Islet of Langerhans (tissue), 1 donor: ENCODE data around the gene ADGRG1.
"Not testable (repeated sequence)": the region's sequence is repeated elsewhere in the genome, so short reads cannot be mapped to it uniquely, and the experiment has no call there.

Source experiments
- FAIRE-seq: peaks from one replicate; lab custom pipeline; 2011; peaks lifted over from hg19 to GRCh38; lab: Jason Lieb, UNC

Gene ADGRG1

DNA sequence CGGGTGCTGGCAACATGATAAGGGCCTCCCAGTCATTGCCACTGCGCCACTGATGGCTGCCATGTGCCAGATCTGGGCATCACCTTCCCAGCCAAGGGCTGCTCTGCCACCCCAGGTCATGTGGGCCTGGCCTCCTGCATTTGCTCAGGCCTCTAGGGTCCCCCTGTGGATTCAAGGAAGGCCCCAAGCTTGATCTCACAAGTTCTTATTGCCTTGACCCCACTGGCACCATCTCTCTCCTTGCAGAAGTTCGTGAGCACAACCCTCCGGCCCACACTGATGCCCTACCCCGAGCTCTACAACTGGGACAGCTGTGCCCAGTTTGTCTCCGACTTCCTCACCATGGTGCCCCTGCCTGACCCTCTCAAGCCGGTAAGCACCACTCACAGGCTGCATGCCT is 71.5 kb downstream of the ADGRG1 start:
- FAIRE-seq = no peak

DNA sequence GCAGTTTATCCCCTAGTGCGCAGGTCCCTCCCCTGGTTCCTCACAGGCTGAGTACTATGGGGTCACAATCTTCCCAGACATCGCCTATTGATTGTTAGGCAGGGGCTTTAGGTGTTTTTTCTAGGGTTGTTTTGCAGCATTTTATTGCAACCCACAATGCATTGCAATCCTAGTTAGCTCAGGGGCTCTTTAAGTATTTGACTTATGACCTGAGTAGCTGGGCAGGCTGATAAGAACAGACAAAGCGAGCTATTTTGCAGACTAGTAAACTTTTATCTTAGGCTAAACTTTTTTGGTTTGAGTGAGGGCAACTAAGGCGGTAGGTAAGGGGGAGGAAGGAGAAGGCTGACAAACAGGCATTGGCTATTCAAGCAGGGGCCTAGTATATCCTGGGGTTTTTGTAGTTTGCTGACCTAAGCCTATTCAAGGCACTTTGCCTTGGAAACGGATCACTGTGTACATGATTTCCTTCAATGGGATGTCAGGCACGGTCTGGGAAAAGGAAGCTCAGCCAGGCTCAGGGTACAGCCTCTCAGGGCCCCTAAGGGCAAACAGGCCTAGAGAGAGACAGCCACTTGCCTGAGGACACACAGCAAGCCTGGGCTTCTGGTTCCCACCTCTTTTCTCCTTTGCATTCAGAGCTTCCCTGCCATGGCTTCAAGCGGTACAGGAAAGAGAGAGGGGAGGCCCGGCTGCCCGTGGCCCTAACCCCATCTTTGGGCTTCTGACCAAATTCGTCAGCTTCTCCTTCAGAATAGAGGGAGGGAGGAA is 72.5 kb downstream of the ADGRG1 start:
- no peak for FAIRE-seq

DNA sequence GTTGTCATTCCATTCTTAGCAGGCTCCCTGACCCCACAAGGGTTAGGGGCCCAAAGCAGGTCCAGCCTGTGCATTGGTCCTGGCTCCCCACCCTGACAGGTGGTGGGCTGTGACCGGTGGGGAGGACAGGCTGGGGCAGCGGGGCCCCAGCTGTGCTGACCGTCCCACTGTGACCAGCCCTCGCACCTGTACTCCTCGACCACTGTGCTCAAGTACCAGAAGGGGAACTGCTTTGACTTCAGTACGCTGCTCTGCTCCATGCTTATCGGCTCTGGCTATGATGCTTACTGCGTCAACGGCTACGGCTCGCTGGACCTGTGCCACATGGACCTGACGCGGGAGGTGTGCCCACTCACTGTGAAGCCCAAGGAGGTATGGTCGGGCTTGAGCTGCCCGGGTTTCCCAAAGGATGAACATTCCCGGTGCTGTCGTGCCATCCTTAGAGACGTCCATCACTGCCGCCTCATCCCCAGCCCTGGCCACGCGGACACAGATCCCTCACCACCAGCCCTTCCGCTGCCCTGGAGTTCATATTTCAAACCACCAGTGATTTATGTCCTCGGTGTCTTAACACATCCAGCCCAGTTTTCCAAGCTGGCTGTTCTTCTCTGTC is 73.4 kb downstream of the ADGRG1 start:
- FAIRE-seq = no peak

DNA sequence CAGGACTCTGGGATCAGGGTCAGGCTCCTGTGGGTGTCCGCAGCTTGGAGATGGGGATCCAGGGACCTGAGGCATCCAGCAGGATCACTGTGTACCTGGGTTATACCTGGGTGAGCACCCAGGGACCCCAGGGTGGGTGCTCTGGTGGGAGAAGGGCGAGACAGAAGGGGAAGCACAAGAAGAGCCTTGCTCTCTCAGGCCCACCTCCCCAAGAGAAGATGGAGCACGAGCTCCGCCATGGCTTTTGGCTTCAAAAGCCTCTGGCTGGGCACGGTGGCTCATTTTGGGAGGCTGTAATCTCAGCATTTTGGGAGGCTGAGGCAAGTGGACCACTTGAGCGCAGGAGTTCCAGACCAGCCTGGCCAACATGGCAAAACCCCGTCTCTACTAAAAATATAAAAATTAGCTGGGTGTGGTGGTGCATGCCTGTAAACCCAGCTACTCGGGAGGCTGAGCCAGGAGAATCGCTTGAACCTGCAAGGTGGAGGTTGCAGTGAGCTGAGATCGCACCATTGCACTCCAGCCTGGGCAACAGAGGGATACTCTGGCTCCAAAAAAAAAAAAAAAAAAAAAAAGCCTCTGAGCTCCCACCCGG is 75.1 kb downstream of the ADGRG1 start:
- no peak for FAIRE-seq

DNA sequence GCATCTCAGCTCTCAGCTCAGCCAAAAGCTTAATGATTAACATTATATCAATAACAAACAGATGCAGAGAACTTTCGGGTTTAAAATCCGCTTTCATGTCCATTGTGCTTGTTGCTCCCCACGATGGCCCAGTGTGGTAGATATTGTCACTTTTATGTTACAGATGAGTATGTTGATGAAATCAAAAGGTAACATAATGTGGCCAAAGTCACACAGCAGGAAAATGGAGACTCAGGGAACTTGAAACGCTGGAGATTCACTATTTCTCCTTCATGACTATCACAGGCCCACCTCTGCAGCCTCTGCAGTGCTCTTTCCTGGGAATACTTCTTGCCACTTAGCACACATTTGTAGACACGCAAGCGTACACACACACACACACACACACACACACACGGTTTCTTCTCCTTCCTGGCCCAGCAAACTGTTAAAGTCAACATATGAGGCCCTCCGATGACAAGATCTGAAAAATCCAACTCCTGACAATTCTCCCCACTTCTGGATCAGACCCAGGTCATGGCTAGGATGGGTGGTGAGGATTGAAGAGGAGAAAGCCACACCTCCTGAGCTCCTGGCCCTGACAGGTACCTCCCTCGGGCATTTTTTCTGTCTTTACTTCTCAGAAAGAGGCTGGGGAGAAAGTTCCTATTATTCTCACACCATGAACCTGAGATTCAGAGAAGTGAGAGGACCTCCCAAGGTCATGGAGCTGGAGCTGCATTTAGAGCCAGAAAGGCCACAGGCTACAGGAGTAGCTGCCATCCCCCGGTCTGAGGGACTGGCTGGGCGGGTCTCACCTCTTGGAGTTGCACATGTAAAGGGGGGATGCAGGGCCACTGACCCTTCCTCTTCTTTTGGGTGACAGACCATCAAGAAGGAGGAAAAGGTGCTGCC is 75.8 kb downstream of the ADGRG1 start:
- no peak for FAIRE-seq

DNA sequence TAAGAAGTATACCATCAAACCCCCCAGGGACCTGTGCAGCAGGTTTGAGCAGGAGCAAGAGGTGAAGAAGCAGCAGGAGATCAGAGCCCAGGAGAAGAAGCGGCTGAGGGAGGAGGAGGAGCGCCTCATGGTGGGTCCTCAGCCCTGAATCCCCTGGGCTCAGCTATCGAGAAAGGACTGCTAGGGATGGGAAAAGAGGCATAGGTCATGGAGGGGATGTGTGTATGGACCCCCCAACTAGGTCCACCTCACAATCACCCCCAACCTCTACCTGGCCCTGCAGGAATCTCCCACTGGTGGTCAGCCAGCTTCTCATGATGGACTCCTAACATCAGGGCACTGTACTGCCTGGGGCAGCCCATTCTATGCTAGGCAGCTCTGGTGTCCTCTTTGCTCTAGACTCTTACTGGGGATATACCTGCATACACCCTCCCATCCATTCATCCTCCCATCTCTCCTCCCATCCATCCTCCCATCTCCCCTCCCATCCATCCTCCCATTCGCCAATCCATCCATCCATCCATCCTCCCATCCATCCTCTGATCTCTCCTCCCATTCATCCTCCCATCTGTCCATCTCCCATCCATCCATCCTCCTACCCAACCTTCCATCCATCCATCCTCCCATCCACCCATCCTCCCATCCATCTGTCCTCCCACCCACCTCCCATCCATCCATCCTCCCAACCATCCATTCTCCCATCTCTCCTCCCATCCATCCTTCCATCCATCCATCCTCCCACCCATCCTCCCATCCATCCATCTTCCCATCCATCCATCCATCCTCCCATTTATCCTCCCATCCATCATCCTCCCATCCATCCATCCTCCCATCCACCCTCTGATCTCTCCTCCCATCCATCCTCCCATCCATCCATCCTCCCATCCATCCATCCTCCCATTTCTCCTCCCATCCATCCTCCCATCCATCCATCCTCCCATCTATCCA is 76.7 kb downstream of the ADGRG1 start:
- no peak for FAIRE-seq

DNA sequence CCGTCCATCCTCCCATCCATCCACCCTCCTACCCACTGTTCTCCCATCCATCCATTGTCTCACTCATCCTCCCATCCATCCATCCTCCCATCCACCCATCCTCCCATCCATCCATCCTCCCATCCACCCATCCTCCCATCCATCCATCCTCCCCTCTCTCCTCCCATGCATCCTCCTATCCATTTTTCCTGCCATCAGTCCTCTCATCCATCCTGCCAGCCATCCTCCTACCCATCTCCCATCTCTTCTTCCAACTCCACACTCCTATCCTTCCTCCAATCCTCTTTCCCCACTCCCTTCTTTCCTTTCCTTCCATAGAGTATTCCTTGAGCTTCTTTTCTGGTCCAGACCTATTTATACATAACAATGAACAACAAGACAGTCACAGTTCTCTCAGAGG is 78.3 kb downstream of the ADGRG1 start:
- no peak for FAIRE-seq

DNA sequence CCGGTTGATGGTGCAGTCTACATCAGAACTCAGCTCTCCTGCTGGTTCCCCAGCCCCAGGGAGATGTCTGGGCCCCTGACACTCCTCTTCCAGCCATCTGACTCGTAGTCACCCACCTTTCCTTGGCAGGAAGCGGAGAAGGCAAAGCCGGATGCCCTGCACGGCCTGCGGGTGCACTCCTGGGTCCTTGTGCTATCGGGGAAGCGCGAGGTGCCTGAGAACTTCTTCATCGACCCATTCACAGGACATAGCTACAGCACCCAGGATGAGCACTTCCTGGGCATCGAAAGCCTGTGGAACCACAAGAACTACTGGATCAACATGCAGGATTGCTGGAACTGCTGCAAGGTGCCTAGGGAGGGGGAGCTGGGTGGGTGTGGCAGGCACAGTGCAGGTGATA is 78.9 kb downstream of the ADGRG1 start:
- FAIRE-seq = no peak

DNA sequence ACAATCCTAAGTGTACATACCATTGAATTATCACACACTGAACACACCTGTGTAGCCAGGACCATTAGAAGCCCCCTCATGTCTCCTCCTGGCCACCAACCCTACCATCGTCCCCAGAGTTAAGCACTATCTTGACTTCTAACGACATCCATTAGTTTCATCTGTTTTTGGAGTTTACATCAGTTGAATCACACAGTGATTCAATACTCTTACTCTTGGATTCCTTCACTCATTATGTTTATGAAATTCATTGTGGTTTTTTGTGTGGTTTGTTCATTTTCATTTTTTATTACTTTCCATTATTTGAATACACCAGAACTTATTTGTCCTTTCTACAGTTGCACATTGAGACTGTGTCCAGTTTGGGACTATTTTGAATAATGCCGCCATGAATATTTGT is 79.7 kb downstream of the ADGRG1 start:
- FAIRE-seq = no peak

DNA sequence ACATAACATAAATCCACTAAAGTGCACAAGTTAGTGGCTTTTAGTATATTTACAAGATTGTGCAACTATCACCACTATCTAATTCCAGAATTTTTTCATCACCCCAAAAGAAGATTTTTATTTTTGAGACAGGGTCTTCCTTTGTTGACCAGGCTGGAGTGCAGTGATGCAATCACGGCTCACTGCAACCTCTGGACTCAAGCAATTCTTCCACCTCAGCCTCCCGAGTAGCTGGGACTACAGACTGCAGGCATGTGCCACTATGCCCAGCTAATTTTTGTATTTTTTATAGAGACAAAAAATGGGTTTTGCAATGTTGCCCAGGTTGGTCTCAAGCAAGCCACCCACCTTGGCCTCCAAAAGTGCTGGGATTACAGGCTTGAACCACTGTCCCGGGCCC is 81.2 kb downstream of the ADGRG1 start:
- no peak for FAIRE-seq

DNA sequence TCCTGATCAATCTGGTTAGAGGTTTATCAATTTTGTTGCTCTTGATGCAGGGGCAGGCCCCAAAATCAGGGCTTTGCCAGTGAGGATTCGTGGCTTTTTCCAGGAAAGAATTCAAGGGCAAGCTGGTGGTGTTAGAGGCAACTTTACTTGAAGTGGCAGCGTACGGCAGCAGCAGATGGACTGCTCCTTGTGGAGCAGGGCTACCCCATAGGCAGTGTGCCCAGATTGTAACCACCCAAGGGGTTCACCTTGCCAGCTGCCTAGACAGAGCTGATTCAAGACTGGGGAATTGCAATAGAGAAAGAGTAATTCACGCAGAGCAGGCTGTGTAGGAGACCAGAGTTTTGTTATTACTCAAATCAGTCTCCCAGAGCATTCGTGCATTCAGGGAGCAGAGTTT is 82.9 kb downstream of the ADGRG1 start:
- FAIRE-seq = no peak

DNA sequence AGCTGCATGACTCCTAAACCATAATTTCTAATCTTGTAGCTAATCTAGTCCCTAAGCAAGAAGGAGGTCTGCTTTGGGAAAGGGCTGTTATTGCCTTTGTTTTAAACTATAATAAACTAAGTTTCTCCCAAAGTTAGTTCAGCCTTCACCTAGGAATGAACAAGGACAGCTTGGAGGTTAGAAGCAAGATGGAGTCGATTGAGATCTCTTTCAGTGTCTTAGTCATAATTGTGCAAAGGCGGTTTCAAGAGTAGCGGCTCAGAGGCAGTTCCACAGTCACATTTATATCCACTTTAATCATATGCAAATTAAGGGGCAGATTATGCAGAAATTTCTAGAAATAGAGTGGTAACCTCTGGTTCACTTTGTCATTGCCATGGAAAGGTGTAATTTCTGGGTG is 83.6 kb downstream of the ADGRG1 start:
- FAIRE-seq = no peak

DNA sequence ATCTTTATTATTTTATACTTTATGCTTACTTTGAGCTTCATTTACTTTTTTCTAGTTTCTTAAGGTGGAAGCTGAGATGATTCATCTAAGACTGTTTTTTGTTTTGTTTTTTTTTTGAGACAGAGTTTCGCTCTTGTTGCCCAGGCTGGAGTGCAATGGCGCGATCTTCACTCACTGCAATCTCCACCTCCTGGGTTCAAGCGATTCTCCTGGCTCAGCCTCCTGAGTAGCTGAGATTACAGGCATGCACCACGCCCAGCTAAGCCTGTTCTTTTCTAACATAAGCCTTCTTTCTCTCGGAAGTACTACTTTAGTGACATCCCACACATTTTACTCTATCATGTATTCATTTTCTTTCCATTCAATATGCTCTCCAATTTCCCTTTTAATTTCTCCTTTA is 84.1 kb downstream of the ADGRG1 start:
- FAIRE-seq = not testable (repeated sequence)

DNA sequence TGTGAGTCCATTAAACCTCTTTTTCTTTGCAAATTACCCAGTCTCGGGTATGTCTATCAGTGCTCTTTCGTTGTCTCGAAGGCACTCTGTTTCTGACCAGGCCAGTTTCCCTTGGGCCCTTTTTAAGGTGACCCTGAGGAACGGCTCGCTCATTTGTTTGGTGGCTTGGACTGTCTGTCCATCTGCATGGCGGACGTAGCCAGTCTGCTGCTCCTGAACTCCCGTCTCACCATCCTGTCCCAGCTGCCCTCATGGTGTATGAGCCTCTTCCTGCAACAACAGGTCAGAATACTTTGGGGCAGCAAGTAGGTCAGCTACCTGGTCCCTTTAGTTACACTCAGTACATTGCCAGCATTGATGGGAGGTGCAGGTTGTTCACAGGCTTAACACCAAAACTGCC is 85.2 kb downstream of the ADGRG1 start:
- no peak for FAIRE-seq

DNA sequence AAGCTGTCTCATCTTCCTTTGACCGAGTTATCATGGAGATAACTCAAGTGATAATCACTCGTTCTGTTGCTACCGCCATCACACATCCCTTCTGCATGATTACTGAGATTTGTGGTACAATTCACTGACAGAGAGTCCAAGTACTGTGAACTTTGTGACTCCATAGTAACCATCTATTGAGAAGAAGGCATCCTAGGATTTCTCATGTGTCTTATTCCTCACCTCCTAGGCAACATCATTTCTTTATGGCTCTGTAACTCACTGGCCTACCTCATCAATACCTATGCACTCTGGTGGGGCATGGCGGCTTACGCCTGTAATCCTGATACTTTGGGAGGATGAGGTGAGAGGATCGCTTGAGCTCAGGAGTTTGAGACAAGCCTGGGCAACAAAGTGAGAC is 85.6 kb downstream of the ADGRG1 start:
- FAIRE-seq = no peak
